HG03060 (cell line): Measurements from ENCODE around the gene AK8.
"Not testable (repeated sequence)": the region's sequence is repeated elsewhere in the genome, so short reads cannot be mapped to it uniquely, and the experiment has no call there.

Source experiments
- ATAC-seq: cut with Tn5 transposase; IDR thresholded peaks from one replicate; pipeline ENCODE4 v1.9.1; 2021; ENCODE audit warnings: low read depth, moderate number of reproducible peaks; ENCODE audit not compliant: unreplicated experiment

Gene AK8

GRCh38 chr9:132776891-132777290 lies 101.2 kb downstream of the AK8 start:
- no peak for ATAC-seq

GRCh38 chr9:132776268-132776667 lies 101.8 kb downstream of the AK8 start:
- no peak for ATAC-seq

GRCh38 chr9:132775720-132776119 lies 102.4 kb downstream of the AK8 start:
- ATAC-seq: no peak

GRCh38 chr9:132774886-132775285 lies 103.2 kb downstream of the AK8 start:
- no peak for ATAC-seq

GRCh38 chr9:132773764-132774339 lies 104.2 kb downstream of the AK8 start:
- no peak for ATAC-seq

GRCh38 chr9:132773093-132773492 lies 105.0 kb downstream of the AK8 start:
- no peak for ATAC-seq

GRCh38 chr9:132771752-132772151 lies 106.3 kb downstream of the AK8 start:
- ATAC-seq: not testable (repeated sequence)

GRCh38 chr9:132770770-132771310 lies 107.2 kb downstream of the AK8 start:
- ATAC-seq: no peak

GRCh38 chr9:132769906-132770769 lies 107.9 kb downstream of the AK8 start:
- no peak for ATAC-seq

- ATAC-seq: no peak
Observed at GRCh38 chr9:132768932-132769905, 108.9 kb downstream of the AK8 start.

GRCh38 chr9:132763574-132763973 lies 114.5 kb downstream of the AK8 start:
- ATAC-seq: no peak

GRCh38 chr9:132762896-132763295 lies 115.2 kb downstream of the AK8 start:
- no peak for ATAC-seq

- ATAC-seq: no peak
Observed at GRCh38 chr9:132761602-132762001, 116.5 kb downstream of the AK8 start.

GRCh38 chr9:132760057-132760456 lies 118.0 kb downstream of the AK8 start:
- ATAC-seq: no peak

GRCh38 chr9:132757016-132757415 lies 121.1 kb downstream of the AK8 start:
- no peak for ATAC-seq

- no peak for ATAC-seq
Observed at GRCh38 chr9:132756214-132756845, 121.8 kb downstream of the AK8 start.

GRCh38 chr9:132755096-132755495 lies 123.0 kb downstream of the AK8 start:
- no peak for ATAC-seq

- ATAC-seq: no peak
Observed at GRCh38 chr9:132754236-132754635, 123.8 kb downstream of the AK8 start.

GRCh38 chr9:132753593-132753880 lies 124.5 kb downstream of the AK8 start:
- no peak for ATAC-seq

GRCh38 chr9:132752877-132753592 lies 125.0 kb downstream of the AK8 start:
- ATAC-seq: no peak
